GM23338 (cell line): ENCODE results near the gene TMCC1. TPM values are rescaled to one million over a fixed set of nuclear protein-coding genes. Genes with fewer than 3 reads are reported as not detected.

Experiments
- EZH2 ChIP-seq: fragments of 200-600 bp; sonication (generic); IDR thresholded peaks from one replicate; pipeline ENCODE4 v1.8.0; 2017; ENCODE audit warnings: antibody characterized with exemption, mild to moderate bottlenecking, low read depth; ENCODE audit not compliant: unreplicated experiment
- EZH2phosphoT487 ChIP-seq: fragments of 200-600 bp; sonication (generic); IDR thresholded peaks from one replicate; pipeline ENCODE4 v1.8.1; 2018; ENCODE audit warnings: antibody characterized with exemption; ENCODE audit not compliant: unreplicated experiment
- POLR2AphosphoS5 ChIP-seq: IDR thresholded peaks from 2 replicates; pipeline ENCODE4 v1.6.1; 2016; ENCODE audit warnings: antibody characterized with exemption, low read depth
- STAT1 ChIP-seq: IDR thresholded peaks from one replicate; pipeline ENCODE4 v1.6.1; 2016; ENCODE audit warnings: antibody characterized with exemption; ENCODE audit not compliant: unreplicated experiment
- ZNF114 ChIP-seq: fragments of 250-450 bp; sonication (Bioruptor Pico); IDR thresholded peaks from 2 replicates; pipeline ENCODE4 v1.5.0; 2020; ENCODE audit warnings: mild to moderate bottlenecking, moderate library complexity
- ZNF331 ChIP-seq: fragments of 250-450 bp; sonication (Bioruptor Pico); IDR thresholded peaks from 2 replicates; pipeline ENCODE4 v1.5.0; 2020; ENCODE audit warnings: low read depth, mild to moderate bottlenecking, moderate library complexity
- polyA plus RNA-seq: library from polyadenylated mRNA; unstranded; fragments of >200 nt; fragmentation: Nextera tagmentation; extraction: Ambion mirVana; gene quantifications from 2 replicates; pipeline ENCODE4 v1.2.1, GENCODE V29; 2016
- total RNA-seq: library from RNA; depleted of rRNA; stranded (reverse); fragments of >200 nt; shearing (Covaris generic); gene quantifications from 2 replicates; pipeline ENCODE4 v1.2.3, GENCODE V29; 2014
- TF ChIP-seq, protein P1 (sequence below): fragments of 250-450 bp; sonication (Bioruptor Pico); IDR thresholded peaks from 2 replicates; pipeline ENCODE4 v1.5.0; 2020; ENCODE audit warnings: mild to moderate bottlenecking, moderate library complexity
- TF ChIP-seq, protein P2 (sequence below): IDR thresholded peaks from one replicate; pipeline ENCODE4 v1.6.1; 2018; ENCODE audit warnings: antibody characterized with exemption; ENCODE audit not compliant: unreplicated experiment
- TF ChIP-seq, protein P3 (sequence below): IDR thresholded peaks from 2 replicates; pipeline ENCODE4 v1.6.1; 2016; ENCODE audit warnings: antibody characterized with exemption

Gene TMCC1
- total and polyA plus RNA-seq, 2 experiments from 2014 or later = 8.2 to 18.4 TPM

DNA sequence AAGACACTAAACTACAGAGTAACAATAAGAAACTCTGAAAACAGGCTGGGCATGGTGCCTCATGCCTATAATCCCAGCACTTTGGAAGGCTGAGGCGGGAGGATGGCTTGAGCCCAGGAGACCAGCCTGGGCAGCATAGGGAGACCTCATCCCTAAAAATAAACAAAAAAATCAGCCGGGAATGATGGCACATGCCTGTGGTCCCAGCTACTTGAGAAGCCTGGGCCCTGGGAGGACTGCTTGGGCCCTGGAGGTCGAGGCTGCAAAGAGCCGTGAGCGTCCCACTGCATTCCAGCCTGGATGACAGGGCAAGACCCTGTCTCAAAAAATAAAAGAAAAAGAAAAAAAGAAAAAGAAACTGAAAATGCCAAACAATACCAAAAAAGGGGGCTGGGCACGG is 55.4 kb downstream of the TMCC1 start (continued):
- TF ChIP-seq, protein P1, sequence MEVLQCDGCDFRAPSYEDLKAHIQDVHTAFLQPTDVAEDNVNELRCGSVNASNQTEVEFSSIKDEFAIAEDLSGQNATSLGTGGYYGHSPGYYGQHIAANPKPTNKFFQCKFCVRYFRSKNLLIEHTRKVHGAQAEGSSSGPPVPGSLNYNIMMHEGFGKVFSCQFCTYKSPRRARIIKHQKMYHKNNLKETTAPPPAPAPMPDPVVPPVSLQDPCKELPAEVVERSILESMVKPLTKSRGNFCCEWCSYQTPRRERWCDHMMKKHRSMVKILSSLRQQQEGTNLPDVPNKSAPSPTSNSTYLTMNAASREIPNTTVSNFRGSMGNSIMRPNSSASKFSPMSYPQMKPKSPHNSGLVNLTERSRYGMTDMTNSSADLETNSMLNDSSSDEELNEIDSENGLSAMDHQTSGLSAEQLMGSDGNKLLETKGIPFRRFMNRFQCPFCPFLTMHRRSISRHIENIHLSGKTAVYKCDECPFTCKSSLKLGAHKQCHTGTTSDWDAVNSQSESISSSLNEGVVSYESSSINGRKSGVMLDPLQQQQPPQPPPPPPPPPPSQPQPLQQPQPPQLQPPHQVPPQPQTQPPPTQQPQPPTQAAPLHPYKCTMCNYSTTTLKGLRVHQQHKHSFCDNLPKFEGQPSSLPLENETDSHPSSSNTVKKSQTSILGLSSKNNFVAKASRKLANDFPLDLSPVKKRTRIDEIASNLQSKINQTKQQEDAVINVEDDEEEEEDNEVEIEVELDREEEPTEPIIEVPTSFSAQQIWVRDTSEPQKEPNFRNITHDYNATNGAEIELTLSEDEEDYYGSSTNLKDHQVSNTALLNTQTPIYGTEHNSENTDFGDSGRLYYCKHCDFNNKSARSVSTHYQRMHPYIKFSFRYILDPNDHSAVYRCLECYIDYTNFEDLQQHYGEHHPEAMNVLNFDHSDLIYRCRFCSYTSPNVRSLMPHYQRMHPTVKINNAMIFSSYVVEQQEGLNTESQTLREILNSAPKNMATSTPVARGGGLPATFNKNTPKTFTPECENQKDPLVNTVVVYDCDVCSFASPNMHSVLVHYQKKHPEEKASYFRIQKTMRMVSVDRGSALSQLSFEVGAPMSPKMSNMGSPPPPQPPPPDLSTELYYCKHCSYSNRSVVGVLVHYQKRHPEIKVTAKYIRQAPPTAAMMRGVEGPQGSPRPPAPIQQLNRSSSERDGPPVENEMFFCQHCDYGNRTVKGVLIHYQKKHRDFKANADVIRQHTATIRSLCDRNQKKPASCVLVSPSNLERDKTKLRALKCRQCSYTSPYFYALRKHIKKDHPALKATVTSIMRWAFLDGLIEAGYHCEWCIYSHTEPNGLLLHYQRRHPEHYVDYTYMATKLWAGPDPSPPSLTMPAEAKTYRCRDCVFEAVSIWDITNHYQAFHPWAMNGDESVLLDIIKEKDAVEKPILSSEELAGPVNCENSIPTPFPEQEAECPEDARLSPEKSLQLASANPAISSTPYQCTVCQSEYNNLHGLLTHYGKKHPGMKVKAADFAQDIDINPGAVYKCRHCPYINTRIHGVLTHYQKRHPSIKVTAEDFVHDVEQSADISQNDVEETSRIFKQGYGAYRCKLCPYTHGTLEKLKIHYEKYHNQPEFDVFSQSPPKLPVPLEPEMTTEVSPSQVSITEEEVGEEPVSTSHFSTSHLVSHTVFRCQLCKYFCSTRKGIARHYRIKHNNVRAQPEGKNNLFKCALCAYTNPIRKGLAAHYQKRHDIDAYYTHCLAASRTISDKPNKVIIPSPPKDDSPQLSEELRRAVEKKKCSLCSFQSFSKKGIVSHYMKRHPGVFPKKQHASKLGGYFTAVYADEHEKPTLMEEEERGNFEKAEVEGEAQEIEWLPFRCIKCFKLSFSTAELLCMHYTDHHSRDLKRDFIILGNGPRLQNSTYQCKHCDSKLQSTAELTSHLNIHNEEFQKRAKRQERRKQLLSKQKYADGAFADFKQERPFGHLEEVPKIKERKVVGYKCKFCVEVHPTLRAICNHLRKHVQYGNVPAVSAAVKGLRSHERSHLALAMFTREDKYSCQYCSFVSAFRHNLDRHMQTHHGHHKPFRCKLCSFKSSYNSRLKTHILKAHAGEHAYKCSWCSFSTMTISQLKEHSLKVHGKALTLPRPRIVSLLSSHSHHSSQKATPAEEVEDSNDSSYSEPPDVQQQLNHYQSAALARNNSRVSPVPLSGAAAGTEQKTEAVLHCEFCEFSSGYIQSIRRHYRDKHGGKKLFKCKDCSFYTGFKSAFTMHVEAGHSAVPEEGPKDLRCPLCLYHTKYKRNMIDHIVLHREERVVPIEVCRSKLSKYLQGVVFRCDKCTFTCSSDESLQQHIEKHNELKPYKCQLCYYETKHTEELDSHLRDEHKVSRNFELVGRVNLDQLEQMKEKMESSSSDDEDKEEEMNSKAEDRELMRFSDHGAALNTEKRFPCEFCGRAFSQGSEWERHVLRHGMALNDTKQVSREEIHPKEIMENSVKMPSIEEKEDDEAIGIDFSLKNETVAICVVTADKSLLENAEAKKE (CRISPR knock-in tag) = no peak
- no peak for TF ChIP-seq EZH2phosphoT487
- no peak for TF ChIP-seq ZNF114 (CRISPR knock-in tag)
- TF ChIP-seq, protein P2, sequence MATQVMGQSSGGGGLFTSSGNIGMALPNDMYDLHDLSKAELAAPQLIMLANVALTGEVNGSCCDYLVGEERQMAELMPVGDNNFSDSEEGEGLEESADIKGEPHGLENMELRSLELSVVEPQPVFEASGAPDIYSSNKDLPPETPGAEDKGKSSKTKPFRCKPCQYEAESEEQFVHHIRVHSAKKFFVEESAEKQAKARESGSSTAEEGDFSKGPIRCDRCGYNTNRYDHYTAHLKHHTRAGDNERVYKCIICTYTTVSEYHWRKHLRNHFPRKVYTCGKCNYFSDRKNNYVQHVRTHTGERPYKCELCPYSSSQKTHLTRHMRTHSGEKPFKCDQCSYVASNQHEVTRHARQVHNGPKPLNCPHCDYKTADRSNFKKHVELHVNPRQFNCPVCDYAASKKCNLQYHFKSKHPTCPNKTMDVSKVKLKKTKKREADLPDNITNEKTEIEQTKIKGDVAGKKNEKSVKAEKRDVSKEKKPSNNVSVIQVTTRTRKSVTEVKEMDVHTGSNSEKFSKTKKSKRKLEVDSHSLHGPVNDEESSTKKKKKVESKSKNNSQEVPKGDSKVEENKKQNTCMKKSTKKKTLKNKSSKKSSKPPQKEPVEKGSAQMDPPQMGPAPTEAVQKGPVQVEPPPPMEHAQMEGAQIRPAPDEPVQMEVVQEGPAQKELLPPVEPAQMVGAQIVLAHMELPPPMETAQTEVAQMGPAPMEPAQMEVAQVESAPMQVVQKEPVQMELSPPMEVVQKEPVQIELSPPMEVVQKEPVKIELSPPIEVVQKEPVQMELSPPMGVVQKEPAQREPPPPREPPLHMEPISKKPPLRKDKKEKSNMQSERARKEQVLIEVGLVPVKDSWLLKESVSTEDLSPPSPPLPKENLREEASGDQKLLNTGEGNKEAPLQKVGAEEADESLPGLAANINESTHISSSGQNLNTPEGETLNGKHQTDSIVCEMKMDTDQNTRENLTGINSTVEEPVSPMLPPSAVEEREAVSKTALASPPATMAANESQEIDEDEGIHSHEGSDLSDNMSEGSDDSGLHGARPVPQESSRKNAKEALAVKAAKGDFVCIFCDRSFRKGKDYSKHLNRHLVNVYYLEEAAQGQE = no peak
- TF ChIP-seq, protein P3, sequence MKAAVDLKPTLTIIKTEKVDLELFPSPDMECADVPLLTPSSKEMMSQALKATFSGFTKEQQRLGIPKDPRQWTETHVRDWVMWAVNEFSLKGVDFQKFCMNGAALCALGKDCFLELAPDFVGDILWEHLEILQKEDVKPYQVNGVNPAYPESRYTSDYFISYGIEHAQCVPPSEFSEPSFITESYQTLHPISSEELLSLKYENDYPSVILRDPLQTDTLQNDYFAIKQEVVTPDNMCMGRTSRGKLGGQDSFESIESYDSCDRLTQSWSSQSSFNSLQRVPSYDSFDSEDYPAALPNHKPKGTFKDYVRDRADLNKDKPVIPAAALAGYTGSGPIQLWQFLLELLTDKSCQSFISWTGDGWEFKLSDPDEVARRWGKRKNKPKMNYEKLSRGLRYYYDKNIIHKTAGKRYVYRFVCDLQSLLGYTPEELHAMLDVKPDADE = no peak
- no peak for TF ChIP-seq EZH2
- no peak for TF ChIP-seq STAT1
- no peak for TF ChIP-seq POLR2AphosphoS5
- TF ChIP-seq ZNF331 = no peak
